Keratinocyte (primary cell): Measurements from ENCODE around the gene PIGZ.

Source experiments
- CTCF ChIP-seq, 3 experiments: IDR thresholded peaks in 1 of 3; conservative IDR thresholded peaks in 1 of 3; optimal IDR thresholded peaks in 1 of 3; 2 replicates in 2 of 3; 3 replicates in 1 of 3; pipeline versions ENCODE3 to v1.5.1; 2011; ENCODE audit warnings: low read length in 3 of 3, mild to moderate bottlenecking in 3 of 3, moderate library complexity in 2 of 3, control low read depth in 1 of 3, inconsistent platforms in 1 of 3; ENCODE audit not compliant: insufficient read depth in 2 of 3; ENCODE audit errors: extremely low read depth in 1 of 3
- EZH2 ChIP-seq: IDR thresholded peaks from one replicate; pipeline ENCODE4 v1.6.1; 2012; ENCODE audit warnings: inconsistent platforms, mild to moderate bottlenecking, low read length, moderate library complexity

GRCh38 chr3:196901768-196902167 is 66.9 kb downstream of the PIGZ start:
- no peak for TF ChIP-seq CTCF (optimal IDR thresholded peaks at IDR 0.05 in 1 of 3, IDR thresholded peaks at IDR 0.05 in 1 of 3, conservative IDR thresholded peaks at IDR 0.05 in 1 of 3; ENCODE audit: extremely low read depth in 1 of 3, insufficient read depth in 2 of 3, low read length in 3 of 3)
- TF ChIP-seq EZH2: no peak
